Measurements from ENCODE around the gene FOXP1. TPM values are rescaled to one million over a fixed set of nuclear protein-coding genes. Genes with fewer than 3 reads are reported as not detected.
A peak's percentile ranks its signal among the peaks of the same experiment; 100 is the strongest.

Gene FOXP1
- total RNA-seq, 1 experiment from 2014 or later, result 75.3 TPM

GRCh38 chr3:71468311-71469137 is 115.0 kb downstream of the FOXP1 start:
- Histone ChIP-seq H3T11ph (ENCODE audit: low read length) (peak overlapping the region; percentile 46), H4K91ac (ENCODE audit: insufficient read length, low read depth, low read length) (no peak overlapping the region), H4K8ac (replicated peaks; ENCODE audit: insufficient read length, low read depth, low read length) (no peak overlapping the region), H3K79me2 (ENCODE audit: insufficient read depth, low read length) (no peaks in the 10 kb centered on the region), H2BK12ac (ENCODE audit: insufficient read length, low read depth, low read length) (no peak overlapping the region), H3K23me2 (ENCODE audit: insufficient read length, low read depth, low read length, poor library complexity, severe bottlenecking) (no peaks in the 10 kb centered on the region), H3K27me3 (ENCODE audit: insufficient read depth, low read length) (no peaks in the 10 kb centered on the region), H3K9me3 (ENCODE audit: control insufficient read depth, low read depth, low read length) (no peaks in the 10 kb centered on the region), H3K18ac (ENCODE audit: insufficient read length, low read depth, low read length) (peak overlapping the region; percentile 22), H2BK120ac (ENCODE audit: low read depth, low read length, poor library complexity, severe bottlenecking) (no peak overlapping the region), H3K4me1 (ENCODE audit: insufficient read depth, low read length) (peaks cover 8% of the 10 kb centered on the region), H2AFZ (ENCODE audit: low read length) (no peak overlapping the region), H3K23ac (ENCODE audit: insufficient read length, low read depth, low read length) (no peak overlapping the region), H3K4me2 (ENCODE audit: insufficient read depth, insufficient read length, low read length) (peak overlapping the region; percentile 15), H2BK20ac (ENCODE audit: low read depth, low read length, poor library complexity, severe bottlenecking) (peak overlapping the region; percentile 29), H3K56ac (ENCODE audit: insufficient read length, low read depth, low read length) (no peak overlapping the region), H3K79me1 (ENCODE audit: insufficient read depth, low read depth, low read length, poor library complexity, severe bottlenecking) (no peaks in the 10 kb centered on the region), H3K14ac (ENCODE audit: insufficient read depth, low read length) (no peak overlapping the region), H3K27ac (ENCODE audit: insufficient read length, low read depth, low read length) (no peak overlapping the region), H4K5ac (ENCODE audit: insufficient read length, low read depth, low read length) (no peak overlapping the region), H2BK5ac (ENCODE audit: insufficient read length, low read length) (no peak overlapping the region), H2AK5ac (ENCODE audit: insufficient read length, low read length) (no peak overlapping the region), H2BK15ac (ENCODE audit: low read depth, low read length) (no peak overlapping the region), H3K4ac (ENCODE audit: low read depth, low read length) (no peak overlapping the region), H4K20me1 (ENCODE audit: control insufficient read depth, insufficient read depth, insufficient read length) (no peaks in the 10 kb centered on the region), H3K9ac (ENCODE audit: extremely low read depth, insufficient read length, low read length) (no peak overlapping the region)
- TF ChIP-seq CTCF (conservative IDR thresholded peaks at IDR 0.05), result no peak
- Mint-ChIP-seq H3K4me3 (peak overlapping the region; percentile 0 to 15; a peak in 4 of 5 replicates), H3K27ac (peak overlapping the region; percentile 49 to 91 (median 91)), H3K27me3 (ENCODE audit: low read depth) (no peaks in the 10 kb centered on the region), H3K9me3 (peaks cover 6% of the 10 kb centered on the region in 2 experiments; a peak in 4 of 5 replicates), H3K4me1 (peaks cover 37 to 40% of the 10 kb centered on the region in 2 experiments), H3K36me3 (ENCODE audit: insufficient read depth in 1 of 3, low read depth in 3 of 3) (peaks cover 4 to 6% (median 4%) of the 10 kb centered on the region in 3 experiments; a peak in 5 of 7 replicates)
- WGBS (ENCODE audit: extremely low coverage, insufficient read length, low lambda C conversion rate), result no CpG with 5 or more reads among the region's 12 CpGs
- DNase-seq, result no peak

Data from H9 (cell line).